K562 (cell line): ENCODE data around the gene TMEM123.

Source experiments
- ARHGAP35 ChIP-seq: fragments of 450-650 bp; IDR thresholded peaks from 2 replicates; pipeline ENCODE4 v1.6.1; 2018; ENCODE audit not compliant: partially characterized antibody
- MXI1 ChIP-seq: IDR thresholded peaks from 2 replicates; pipeline ENCODE4 v1.6.1; 2011; ENCODE audit warnings: low read depth, mild to moderate bottlenecking, improper control_type of control experiment, low read length
- ZNF740 ChIP-seq, 3 experiments: fragments of 200-800 bp in 1 of 3; sonication (Bioruptor generic) in 1 of 3; sonication (generic) in 1 of 3; formaldehyde crosslinking in 1 of 3; IDR thresholded peaks; 2 replicates each; pipeline versions ENCODE4 v1.6.1 to v1.8.0; 2016 to 2022; ENCODE audit warnings: mild to moderate bottlenecking in 2 of 3, missing compliant biosample characterization in 2 of 3, missing genetic modification characterization in 2 of 3, missing genetic modification reagents in 1 of 3

- TF ChIP-seq ARHGAP35: no peak
- TF ChIP-seq ZNF740 (CRISPR knock-in tag; IDR thresholded peaks at IDR 0.05): no peak
- no peak for TF ChIP-seq ZNF740 (tag; IDR thresholded peaks at IDR 0.05)
- no peak for TF ChIP-seq MXI1
Observed at GRCh38 chr11:102458548-102458947, 6.0 kb upstream of the TMEM123 start.
